ENCODE data around the gene CD79A. TPM values are rescaled to one million over a fixed set of nuclear protein-coding genes. Genes with fewer than 3 reads are reported as not detected.

The CD79A gene
- total RNA-seq, 1 donor from 2014 or later: 0.70 TPM

- peaks cover 6% of the 10 kb centered on the region for H3K27me3 Mint-ChIP-seq (ENCODE audit: low read depth)
- TF ChIP-seq CTCF (conservative IDR thresholded peaks at IDR 0.05): no peak
- no peaks in the 10 kb centered on the region for H3K9me3 Mint-ChIP-seq
- DNase-seq (ENCODE audit: low read depth, low spot score): no peak
- peaks cover 47% of the 10 kb centered on the region for H3K4me1 Mint-ChIP-seq
- H3K4me3 Mint-ChIP-seq: peak overlapping the region; percentile 79
- peaks cover 35% of the 10 kb centered on the region for H3K36me3 Mint-ChIP-seq (ENCODE audit: low read depth)
- H3K27ac Mint-ChIP-seq (ENCODE audit: unreplicated experiment): peak overlapping the region; percentile 71
Measured at GRCh38 chr19:41863209-41863931, 13.7 kb upstream of the CD79A start.

- no peak for TF ChIP-seq CTCF (conservative IDR thresholded peaks at IDR 0.05)
- H3K4me1 Mint-ChIP-seq: peaks cover 43% of the 10 kb centered on the region
- peak overlapping the region; percentile 73 for H3K4me3 Mint-ChIP-seq
Measured at GRCh38 chr19:41864374-41864773, 12.7 kb upstream of the CD79A start.

GRCh38 chr19:41866284-41866683 is 10.8 kb upstream of the CD79A start:
- H3K27me3 Mint-ChIP-seq (ENCODE audit: low read depth): no peaks in the 10 kb centered on the region
- peak overlapping the region; percentile 67 for H3K4me3 Mint-ChIP-seq
- H3K27ac Mint-ChIP-seq (ENCODE audit: unreplicated experiment): no peak overlapping the region
- no peaks in the 10 kb centered on the region for H3K9me3 Mint-ChIP-seq
- TF ChIP-seq CTCF (conservative IDR thresholded peaks at IDR 0.05): no peak
- DNase-seq (ENCODE audit: low read depth, low spot score): no peak
- peaks cover 37% of the 10 kb centered on the region for H3K36me3 Mint-ChIP-seq (ENCODE audit: low read depth)
- H3K4me1 Mint-ChIP-seq: peaks cover 30% of the 10 kb centered on the region

More at GRCh38 chr19:41864374-41864773, 12.7 kb upstream of the CD79A start:
- peak overlapping the region; percentile 88 for H3K27ac Mint-ChIP-seq (ENCODE audit: unreplicated experiment)
- peaks cover 35% of the 10 kb centered on the region for H3K36me3 Mint-ChIP-seq (ENCODE audit: low read depth)
- H3K27me3 Mint-ChIP-seq (ENCODE audit: low read depth): peaks cover 6% of the 10 kb centered on the region
- H3K9me3 Mint-ChIP-seq: no peaks in the 10 kb centered on the region
- DNase-seq (ENCODE audit: low read depth, low spot score): no peak

- peak overlapping the region; percentile 50 for H3K27ac Mint-ChIP-seq (ENCODE audit: unreplicated experiment)
- H3K4me1 Mint-ChIP-seq: peaks cover 17% of the 10 kb centered on the region
- TF ChIP-seq CTCF (conservative IDR thresholded peaks at IDR 0.05): no peak
- no peaks in the 10 kb centered on the region for H3K9me3 Mint-ChIP-seq
- H3K27me3 Mint-ChIP-seq (ENCODE audit: low read depth): peaks cover 3% of the 10 kb centered on the region
- H3K4me3 Mint-ChIP-seq: peak overlapping the region; percentile 51
- peaks cover 28% of the 10 kb centered on the region for H3K36me3 Mint-ChIP-seq (ENCODE audit: low read depth)
- DNase-seq (ENCODE audit: low read depth, low spot score): no peak
Measured at GRCh38 chr19:41868120-41868988, 8.7 kb upstream of the CD79A start.

- Mint-ChIP-seq H3K4me3 (peak overlapping the region; percentile 51), H3K36me3 (ENCODE audit: low read depth) (peaks cover 25% of the 10 kb centered on the region), H3K4me1 (peaks cover 14% of the 10 kb centered on the region), H3K27ac (ENCODE audit: unreplicated experiment) (no peak overlapping the region), H3K9me3 (no peaks in the 10 kb centered on the region), H3K27me3 (ENCODE audit: low read depth) (peaks cover 4% of the 10 kb centered on the region)
- no peak for TF ChIP-seq CTCF (conservative IDR thresholded peaks at IDR 0.05)
- DNase-seq (ENCODE audit: low read depth, low spot score): no peak
Measured at GRCh38 chr19:41868989-41869300, 8.1 kb upstream of the CD79A start.
